Measurements from ENCODE around the gene PAX2.

GRCh38 chr10:100715445-100716385 lies 29.7 kb upstream of the PAX2 start:
- TF ChIP-seq CTCF (IDR thresholded peaks at IDR 0.05; ENCODE audit: insufficient read depth, low read length, poor library complexity, severe bottlenecking) (no peak), EZH2phosphoT487 (conservative IDR thresholded peaks at IDR 0.05; ENCODE audit: low read length) (no peak)
